Measurements from ENCODE around the gene NEK10.

- TF ChIP-seq MAX (IDR thresholded peaks at IDR 0.05; ENCODE audit: insufficient read depth, insufficient read length) (no peak), CTCF (IDR thresholded peaks at IDR 0.05; ENCODE audit: extremely low read depth in 1 of 2, insufficient read depth in 1 of 2, low read depth in 1 of 2, low read length in 2 of 2) (no peak), POLR2A (IDR thresholded peaks at IDR 0.05; ENCODE audit: low read depth, low read length) (no peak), POLR2AphosphoS5 (IDR thresholded peaks at IDR 0.05; ENCODE audit: insufficient read depth, low read depth, low read length) (no peak), EZH2 (IDR thresholded peaks at IDR 0.05; ENCODE audit: borderline replicate concordance, low read depth, low read length, severe bottlenecking) (no peak), GATA2 (IDR thresholded peaks at IDR 0.05; ENCODE audit: insufficient read depth, insufficient read length, low read depth, low read length) (no peak)
These were observed 79.3 kb downstream of the NEK10 start for GRCh38 chr3:27289769-27290413.
